D721Med (cell line): ENCODE measurements around the gene AIG1.
"Not testable (repeated sequence)": the region's sequence is repeated elsewhere in the genome, so short reads cannot be mapped to it uniquely, and the experiment has no call there.

Source experiments
- DNase-seq: peaks from one replicate; pipeline ENCODE4 v3.0.0; 2011; ENCODE audit warnings: low spot score; ENCODE audit not compliant: insufficient read length
- FAIRE-seq: peaks from 2 replicates; lab custom pipeline; 2011; peaks lifted over from hg19 to GRCh38; lab: Jason Lieb, UNC
- CTCF ChIP-seq: IDR thresholded peaks from 2 replicates; pipeline ENCODE4 v1.5.1; 2012; ENCODE audit warnings: mild to moderate bottlenecking, control low read depth; ENCODE audit not compliant: insufficient read depth; ENCODE audit errors: missing control alignments

The AIG1 gene

GRCh38 chr6:143336446-143337152, 275.9 kb downstream of the AIG1 start:
- DNase-seq: no peak

GRCh38 chr6:143337201-143337949, 276.7 kb downstream of the AIG1 start:
- FAIRE-seq (no peak), DNase-seq (no peak)
- peak; percentile 6 for TF ChIP-seq CTCF

More at GRCh38 chr6:143336446-143337152, 275.9 kb downstream of the AIG1 start:
- TF ChIP-seq CTCF: no peak
- FAIRE-seq: no peak

- no peak for DNase-seq
- no peak for TF ChIP-seq CTCF
- FAIRE-seq: no peak
Observed at GRCh38 chr6:143339223-143339622, 278.5 kb downstream of the AIG1 start.

GRCh38 chr6:143345477-143345876, 284.8 kb downstream of the AIG1 start:
- not testable (repeated sequence) for DNase-seq, FAIRE-seq

GRCh38 chr6:143346004-143346403, 285.3 kb downstream of the AIG1 start:
- no peak for FAIRE-seq
- no peak for TF ChIP-seq CTCF
- no peak for DNase-seq

- no peak for FAIRE-seq
Observed at GRCh38 chr6:143348531-143348930, 287.8 kb downstream of the AIG1 start.

GRCh38 chr6:143349530-143349929, 288.8 kb downstream of the AIG1 start:
- FAIRE-seq (no peak), DNase-seq (no peak)
- no peak for TF ChIP-seq CTCF

More at GRCh38 chr6:143348531-143348930, 287.8 kb downstream of the AIG1 start:
- no peak for TF ChIP-seq CTCF
- DNase-seq: no peak
